Renal pelvis (tissue), 4 donors: Measurements from ENCODE around the gene ADORA2B. TPM values are rescaled to one million over a fixed set of nuclear protein-coding genes. Genes with fewer than 3 reads are reported as not detected.

ENCODE experiments used
- DNase-seq: peaks from one replicate; pipeline ENCODE4 v3.0.0-alpha.2; 2013
- polyA plus RNA-seq, 3 donors: library from polyadenylated mRNA; unstranded; fragments of 120-200 nt; gene quantifications; one replicate each; pipeline ENCODE4 v1.2.1, GENCODE V29; 2013; ENCODE audit not compliant: insufficient read length in 3 of 3

Gene ADORA2B
- polyA plus RNA-seq, 3 donors, result 1.3 to 7.9 (median 4.9) TPM

DNA sequence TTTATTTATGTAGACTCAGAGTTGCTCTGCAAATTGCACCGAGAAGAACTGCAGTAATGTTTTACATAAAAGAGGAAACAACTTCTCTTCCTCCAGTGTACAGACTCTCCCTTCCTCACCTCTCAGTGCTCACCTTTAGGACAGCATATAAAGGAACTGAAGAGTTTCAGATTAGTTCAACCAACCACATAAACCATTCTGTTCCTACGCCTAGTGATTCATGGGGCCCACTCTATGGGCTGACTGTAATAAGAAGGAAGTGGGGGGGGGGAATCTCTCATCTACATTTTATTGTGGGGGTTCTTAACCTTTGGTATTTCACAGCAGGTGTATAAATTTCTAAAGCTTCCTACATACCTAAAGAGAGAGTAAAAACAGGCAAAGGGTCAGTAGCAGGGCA, 36.3 kb downstream of the ADORA2B start:
- DNase-seq, result no peak

DNA sequence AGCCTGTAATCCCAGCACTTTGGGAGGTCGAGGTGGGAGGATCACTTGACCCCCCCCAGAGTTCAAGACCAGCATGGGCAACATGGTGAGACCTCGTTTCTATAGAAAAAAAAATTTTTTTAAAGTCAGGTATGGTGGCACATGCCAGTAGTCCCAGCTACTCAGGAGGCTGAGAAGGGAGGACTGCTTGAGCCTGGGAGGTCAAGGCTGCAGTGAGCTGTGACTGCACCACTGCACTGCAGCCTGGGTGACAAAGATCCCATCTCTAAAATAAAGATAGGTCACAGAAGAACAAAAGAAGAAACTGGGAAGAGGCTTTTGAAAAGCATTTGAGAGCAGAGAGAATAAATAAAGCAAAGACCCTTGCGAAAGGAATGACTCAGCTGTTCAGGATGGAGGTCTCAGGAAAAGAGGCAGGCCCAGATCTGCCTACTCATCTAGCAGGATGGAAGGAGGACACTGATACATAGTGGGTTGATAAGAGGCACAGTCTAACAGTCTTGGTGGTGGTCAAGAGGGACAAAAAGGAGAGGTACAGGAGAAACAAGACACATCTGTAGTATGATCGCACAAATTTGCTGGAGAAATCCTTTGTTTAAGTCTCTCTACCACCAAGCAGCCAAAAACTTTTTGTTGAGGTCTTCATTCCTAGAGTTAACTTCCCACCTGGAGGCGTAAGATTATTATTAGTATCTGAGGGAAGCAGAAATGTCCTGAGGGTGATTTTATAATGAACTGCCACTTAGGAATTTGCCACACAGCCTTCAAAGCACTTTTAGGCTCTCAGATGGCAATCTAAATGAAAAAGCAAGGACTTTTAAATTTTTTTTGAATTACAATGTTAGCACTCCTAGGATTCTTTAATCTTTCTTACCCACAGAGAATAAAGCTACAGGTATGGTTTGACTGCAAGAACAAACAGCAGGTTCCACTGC, 37.0 kb downstream of the ADORA2B start:
- no peak for DNase-seq

DNA sequence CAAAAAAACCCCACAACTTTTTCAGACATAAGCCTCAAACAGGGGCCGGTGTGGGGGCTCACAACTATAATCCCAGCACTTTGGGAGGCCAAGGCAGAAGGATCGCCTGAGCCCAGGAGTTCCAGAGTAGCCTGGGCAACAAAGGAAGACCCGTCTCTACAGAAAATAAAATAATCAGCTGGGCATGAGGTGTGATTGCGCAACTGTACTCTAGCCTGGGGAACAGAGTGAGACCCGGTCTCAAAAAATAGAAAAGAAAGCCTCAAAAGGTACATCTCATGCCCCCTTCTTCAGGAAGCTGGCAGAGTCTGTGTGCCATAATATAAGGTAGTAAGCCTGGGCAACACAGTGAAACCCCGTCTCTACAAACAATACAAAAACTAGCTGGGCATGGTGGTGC, 51.4 kb downstream of the ADORA2B start:
- DNase-seq, result no peak

DNA sequence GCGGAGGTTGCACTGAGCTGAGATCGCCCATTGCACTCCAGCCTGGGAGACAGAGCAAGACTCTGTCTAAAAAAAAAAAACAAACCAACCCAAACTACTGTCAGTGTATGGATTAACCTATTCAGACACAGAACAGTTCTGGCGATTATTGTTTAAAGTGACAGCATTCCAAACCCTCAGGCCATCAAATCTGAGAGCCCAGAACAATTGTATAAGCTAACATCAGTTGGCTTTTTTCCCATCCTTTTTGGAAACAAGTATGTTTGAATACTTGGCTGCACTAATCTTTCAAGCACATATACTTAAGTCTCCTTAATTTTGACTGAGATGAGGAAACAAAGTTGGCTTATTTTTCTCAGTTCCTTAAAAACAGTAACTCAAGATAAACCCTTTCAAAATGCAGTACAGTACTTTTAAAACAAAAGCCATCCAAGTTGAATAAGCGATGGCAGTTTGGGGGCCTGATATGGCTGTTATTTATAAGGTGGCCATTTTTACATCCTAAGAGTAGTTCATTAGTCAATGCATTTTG, 53.2 kb downstream of the ADORA2B start:
- DNase-seq, result no peak

DNA sequence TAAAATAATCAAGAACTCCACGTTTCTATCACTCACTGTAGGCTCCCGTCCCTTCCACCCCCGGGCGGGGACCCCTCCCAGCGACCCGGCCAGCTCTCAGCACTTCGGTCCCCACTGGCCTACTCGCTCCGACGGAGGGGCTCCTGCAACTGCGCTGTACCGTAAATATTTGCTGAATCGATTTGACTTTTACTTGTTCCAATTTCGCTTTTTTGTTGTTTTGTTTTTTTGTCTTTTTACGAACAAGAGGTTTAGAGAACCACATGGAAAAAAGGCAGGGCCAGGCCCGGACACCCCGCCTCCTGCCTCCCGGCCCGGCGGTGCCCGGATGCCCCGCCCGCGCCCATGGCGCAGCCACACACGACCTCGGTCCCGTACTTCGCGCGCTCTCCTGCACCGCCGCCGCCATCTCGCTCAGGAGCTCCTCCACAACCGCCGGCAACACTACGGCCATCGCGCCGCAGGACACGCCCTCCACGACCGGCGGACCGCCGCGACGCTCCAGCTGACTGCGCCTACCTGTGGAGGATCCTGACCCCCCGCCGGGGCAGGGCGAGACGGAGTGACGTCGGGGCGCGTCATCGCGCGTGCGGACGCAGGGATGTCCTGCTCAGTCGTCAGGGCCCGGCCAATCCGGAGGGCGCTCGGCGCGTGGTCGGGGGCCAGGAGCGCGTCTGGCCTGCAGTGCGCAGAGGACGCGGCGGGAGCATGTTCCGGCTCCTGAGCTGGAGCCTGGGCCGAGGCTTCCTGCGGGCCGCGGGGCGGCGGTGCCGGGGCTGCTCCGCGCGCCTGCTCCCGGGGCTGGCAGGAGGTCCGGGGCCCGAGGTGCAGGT, 54.4 kb downstream of the ADORA2B start, which contains the start of the genes TTC19 and ZSWIM7:
Gene TTC19 (plus strand): TSS at position 684 of the 833 bp plus-strand sequence. CDS start 25 bp downstream, at position 709.
Gene ZSWIM7 (minus strand): TSS at position 564 of the 833 bp plus-strand sequence. CDS start 110 bp downstream, at position 454.
- peak; percentile 94 for DNase-seq

DNA sequence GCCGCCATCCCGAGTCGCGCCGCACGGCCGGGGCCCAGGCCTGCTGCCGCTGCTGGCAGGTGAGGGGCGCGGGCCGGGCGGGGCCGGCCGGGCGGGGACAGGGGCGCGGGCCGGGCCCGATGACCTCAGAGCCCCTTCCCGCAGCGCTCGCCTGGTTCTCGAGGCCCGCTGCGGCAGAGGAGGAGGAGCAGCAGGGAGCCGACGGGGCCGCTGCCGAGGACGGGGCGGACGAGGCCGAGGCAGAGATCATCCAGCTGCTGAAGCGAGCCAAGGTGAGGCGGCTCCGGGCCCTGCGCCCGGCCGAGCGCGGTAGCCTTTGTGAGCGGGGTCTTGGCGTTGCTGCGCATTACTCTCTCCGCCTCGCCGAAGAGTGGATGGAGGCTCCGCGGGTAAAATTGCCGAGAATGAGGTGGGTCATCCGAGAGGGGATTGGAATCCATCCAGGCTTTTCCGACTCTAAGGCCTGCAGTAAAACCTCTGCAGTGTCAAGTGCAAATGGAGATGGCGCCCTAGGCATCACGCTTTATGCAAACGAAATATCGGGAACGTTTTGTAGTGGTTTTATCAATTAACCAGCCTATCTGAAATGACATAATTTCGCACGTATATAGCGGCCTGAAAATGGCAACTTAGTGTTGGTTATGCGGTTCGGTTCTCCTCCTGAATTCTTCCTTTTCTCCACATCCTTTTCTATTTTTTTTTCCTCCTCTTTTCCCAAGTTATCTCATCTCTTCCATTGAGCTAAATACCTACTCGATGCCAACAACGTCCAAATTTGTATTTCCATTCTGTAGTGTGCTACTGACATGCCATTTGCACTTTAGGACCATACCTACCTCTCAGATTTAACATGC, 55.3 kb downstream of the ADORA2B start:
- DNase-seq, result peak; percentile 40

DNA sequence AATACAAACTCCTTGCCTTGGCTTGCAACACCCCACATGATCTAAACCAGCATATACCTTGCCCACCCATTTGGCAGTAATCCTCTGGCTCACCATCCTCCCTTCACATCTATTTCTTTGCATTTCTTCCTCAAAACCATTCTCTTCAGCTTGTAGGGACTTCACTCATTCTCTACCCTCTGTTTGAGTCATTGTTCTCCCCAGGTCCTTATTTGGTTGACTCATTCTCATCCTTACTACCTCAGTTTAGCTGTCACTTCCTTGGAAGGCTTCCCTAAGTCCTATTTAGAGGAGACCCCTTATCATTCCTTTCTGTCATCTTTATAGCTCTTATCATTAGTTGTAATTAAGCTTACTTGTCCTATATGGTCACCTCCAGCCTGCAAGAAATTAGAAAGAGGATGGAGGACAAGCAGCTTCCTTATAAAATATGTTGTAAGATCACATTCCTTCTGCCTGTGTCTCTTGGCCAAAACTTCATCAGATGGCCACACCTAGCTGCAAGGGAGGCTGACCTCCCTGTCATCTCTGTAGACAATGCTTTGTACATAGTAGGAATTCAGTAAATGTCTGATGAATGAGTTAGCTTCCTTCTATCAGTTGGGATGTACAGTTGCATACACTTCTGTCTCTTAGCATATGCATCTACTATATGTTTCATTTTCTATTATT, 56.4 kb downstream of the ADORA2B start:
- DNase-seq, result no peak

DNA sequence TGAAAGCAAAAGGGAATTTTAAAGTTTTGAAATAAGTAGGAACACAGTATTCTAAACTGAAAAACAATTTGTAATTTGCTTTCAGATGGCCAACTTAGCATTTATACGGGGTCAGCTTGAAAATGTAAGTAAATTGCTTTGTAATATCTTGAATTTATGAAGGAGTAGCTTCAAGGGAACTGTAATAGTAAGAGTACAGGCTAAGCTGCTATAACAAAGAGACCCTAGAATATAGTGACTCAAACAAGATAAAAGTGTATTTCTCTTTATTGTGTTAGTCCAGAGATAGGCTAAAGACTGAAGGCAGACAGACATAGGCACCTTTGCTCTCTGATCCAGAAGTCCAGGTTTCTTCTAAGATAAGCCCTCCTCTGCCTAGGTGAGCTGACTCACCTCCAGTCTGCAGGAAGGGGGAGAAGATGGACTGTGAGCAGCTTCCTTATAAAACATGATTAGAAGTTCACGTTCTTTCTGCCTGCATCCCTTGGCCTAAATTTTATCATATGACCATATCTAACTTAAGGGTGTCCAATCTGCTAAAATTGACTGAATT, 57.9 kb downstream of the ADORA2B start:
- no peak for DNase-seq

DNA sequence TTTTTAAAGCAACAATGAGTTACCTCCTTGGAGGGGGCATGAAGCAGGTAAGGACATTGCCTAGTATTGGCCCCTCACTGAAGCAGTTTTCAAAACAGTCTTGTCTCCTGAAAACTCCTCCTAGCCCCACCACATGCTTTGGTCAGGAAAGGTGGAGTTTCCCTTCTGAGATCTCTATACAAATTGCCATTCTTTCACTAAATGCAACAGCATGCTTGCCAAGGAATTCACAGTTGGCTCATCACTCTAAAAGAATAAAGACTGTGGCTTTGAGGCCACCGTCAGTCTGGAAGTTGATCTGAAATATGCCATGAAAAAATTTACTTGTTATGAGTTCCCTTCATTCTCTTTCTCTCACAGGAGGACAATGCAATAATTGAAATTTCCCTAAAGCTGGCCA, 58.9 kb downstream of the ADORA2B start:
- DNase-seq, result no peak

DNA sequence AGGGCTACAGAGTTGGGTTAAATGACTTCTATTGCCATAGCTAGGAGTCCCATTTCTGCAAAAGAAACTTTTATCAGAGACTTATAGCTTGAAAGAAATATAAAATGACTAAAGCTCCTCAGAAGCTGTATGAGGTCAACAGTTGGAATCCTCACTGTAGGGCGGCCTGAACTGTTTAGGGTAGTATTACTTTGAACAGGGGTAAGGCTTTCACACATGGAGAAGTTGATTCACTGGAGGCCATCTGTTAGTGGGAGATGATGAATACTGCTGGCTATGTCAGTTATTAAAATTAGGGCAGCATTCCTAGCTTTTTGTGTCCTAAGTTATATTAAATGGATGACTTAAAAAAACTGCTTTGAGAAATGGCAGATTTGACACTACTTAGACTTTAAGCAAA, 60.7 kb downstream of the ADORA2B start:
- no peak for DNase-seq

DNA sequence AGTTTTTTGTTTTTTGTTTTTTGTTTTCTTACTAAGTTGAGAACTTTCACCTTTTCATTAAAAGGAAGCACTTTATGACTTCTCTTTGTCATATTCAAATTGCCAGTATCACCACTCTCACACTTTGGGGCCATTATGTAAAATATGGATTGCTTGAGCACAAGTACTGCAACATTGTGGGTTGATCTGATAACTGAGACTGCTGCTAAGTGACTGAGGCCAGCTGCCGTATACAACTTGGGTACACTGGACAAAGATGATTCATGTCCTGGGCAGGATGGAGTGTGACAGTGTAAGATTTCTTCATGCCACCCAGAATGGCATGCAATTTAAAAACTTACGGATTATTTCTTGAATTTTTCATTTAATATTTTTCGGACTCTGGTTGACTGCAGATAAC, 62.5 kb downstream of the ADORA2B start:
- no peak for DNase-seq

DNA sequence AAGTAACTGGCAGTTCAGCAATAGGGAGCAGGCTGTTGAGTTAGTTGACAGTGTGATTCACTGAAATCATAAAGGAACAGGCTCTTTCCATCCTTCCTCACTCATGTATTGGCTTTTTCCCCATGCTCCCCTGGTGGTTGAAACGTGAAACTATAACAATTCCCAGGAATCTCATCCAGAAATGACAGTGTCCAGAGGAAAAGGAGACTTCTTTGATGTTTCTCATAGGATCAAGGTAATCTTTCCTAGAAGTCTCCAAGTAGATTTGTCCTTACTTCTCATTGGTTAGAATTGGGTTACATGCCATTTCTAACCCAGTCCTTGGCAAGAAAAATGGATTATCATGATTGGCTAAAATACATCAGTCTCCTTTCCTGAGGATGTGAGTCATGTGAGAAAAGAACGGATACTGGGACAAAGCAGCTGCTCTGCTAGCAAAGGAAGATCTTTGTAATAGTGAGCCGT, 69.0 kb downstream of the ADORA2B start:
- no peak for DNase-seq

DNA sequence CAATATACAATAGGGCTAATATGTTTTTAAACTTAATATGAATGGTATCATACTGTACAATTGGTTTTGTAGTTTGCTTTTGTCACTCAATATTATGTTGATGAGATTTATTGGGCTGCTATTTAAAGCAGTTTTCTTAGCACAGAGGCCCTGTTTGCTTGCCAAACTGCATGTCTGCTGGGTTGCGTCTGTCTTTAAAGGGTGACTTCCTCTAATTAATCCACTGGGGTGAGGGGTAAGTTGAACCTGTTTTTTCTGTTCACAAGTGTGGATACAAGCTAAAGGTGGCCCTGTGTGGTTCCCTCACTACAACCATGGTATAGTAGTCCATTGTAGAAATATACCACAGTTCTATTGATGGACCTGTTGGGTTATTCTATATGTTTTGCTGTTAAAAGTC, 74.4 kb downstream of the ADORA2B start:
- no peak for DNase-seq

DNA sequence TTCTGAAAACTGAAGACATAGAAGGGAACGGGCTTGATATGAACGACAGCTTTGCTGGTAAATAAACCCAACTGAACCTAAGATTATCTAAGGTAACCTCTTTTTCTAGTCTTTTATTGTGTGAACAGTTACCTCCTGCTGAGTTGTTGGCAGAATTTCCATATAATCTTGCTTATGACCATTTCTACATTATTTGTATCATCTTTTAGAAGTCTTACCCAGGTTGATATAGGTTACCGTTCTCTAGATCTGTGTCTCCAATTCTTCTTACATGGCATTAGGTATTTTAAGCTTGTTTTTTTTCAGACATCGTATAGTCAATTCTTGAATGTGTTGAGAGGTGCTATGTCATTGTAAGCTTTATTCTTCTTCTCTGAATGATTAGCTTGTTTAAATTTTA, 79.0 kb downstream of the ADORA2B start:
- no peak for DNase-seq

DNA sequence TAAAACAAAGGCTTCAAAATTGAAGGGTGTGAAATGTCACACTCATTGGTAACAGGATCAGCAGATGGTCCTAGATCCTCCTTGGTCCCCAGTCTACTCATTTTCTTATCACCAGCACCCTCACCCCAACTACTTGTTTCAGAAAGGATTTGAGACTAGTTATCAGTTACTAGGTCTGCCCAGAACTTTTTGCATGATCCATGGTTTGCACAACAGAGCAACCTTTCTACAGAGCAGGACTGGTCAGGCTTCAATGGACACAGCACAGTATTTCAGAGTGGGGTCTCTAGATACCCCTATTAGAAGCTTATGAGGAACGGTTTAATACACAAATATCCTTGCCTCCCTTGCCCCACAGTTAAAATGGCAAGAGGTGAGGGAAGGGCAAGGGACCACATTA, 80.3 kb downstream of the ADORA2B start:
- DNase-seq, result no peak

Other genes starting within 250 kb of the ADORA2B start
- gene ZNF286A, start 245.4 kb upstream of the ADORA2B start, polyA plus RNA-seq, result 10 to 100 TPM; 35.0 to 48.8 (median 41.5) TPM
- gene TBC1D26, start 212.8 kb upstream of the ADORA2B start, polyA plus RNA-seq, result 1 to 10 TPM in 2 of 3 donors, under 1 TPM in 1; 0.44 to 1.8 (median 1.0) TPM
- 10 to 100 TPM; 41.5 to 59.8 (median 57.1) TPM for gene ZSWIM7, start 54.6 kb downstream of the ADORA2B start, polyA plus RNA-seq
- 10 to 100 TPM; 51.7 to 67.3 (median 64.8) TPM for gene TTC19, start 54.7 kb downstream of the ADORA2B start, polyA plus RNA-seq